Astrocyte (in vitro differentiated cells and primary cell): ENCODE measurements around the gene GALNT17.

Source experiments
- CTCF ChIP-seq: IDR thresholded peaks from 2 replicates; pipeline ENCODE4 v1.5.1; 2011; ENCODE audit warnings: low read depth, mild to moderate bottlenecking, inconsistent platforms, low read length, moderate library complexity; ENCODE audit not compliant: insufficient read depth
- EZH2 ChIP-seq: IDR thresholded peaks from 2 replicates; pipeline ENCODE4 v1.6.1; 2012; ENCODE audit warnings: mild to moderate bottlenecking, low read length, inconsistent platforms; ENCODE audit not compliant: insufficient read depth

GRCh38 chr7:71271203-71271602 is 139.3 kb downstream of the GALNT17 start:
- TF ChIP-seq CTCF, result no peak
- TF ChIP-seq EZH2, result no peak
